ENCODE data around the gene FUT4. TPM values are rescaled to one million over a fixed set of nuclear protein-coding genes. Genes with fewer than 3 reads are reported as not detected.
"Not testable (repeated sequence)": the region's sequence is repeated elsewhere in the genome, so short reads cannot be mapped to it uniquely, and the experiment has no call there.

FUT4 gene
- polyA plus RNA-seq, 1 donor, result 5.6 TPM

DNA sequence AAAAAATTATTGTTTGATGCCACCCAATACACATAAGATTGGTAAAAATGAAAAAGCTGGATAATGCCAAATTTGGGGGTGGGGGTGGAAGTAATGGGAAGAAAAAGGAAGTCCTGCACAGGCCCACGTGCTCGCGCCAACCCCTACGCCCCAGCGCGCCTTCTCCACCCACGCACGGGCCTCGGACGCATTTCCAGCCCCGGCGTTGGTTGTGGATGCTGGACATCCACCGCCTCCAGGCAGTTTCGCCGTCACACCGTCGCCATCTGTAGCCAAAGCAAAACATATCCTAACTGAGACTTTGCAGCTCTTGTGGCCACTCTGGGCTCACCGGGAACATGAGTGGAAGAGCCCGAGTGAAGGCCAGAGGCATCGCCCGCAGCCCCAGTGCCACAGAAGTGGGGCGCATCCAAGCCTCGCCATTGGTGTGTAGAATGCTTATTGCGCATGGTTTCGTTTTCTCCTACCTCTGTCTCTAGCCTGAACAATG lies 23.5 kb downstream of the FUT4 start, which contains the start of gene PIWIL4:
Gene PIWIL4 (plus strand): TSS at position 188 of the 490 bp plus-strand sequence. CDS start 151 bp downstream, at position 339.
- DNase-seq (ENCODE audit: low read depth), result no peak

DNA sequence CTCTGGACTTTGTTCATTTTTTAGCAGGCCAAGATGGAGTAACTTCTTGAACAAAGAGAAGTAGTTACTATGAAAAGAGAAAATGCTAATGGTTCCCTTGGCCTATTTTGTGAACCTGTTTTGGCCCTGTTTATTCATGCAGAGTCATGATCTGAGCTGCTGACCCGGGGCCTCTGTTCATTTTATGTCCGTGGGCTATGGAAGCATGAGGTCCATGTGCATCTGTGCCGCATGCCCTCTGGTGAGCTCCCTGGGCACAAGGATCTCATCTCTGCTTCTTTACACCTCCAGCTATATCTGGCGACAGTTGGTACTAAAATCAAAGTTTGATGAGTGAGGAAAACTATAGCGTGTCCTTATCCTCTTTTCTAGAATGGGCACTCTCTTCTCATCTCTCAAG lies 24.5 kb downstream of the FUT4 start:
- DNase-seq (ENCODE audit: low read depth), result no peak

DNA sequence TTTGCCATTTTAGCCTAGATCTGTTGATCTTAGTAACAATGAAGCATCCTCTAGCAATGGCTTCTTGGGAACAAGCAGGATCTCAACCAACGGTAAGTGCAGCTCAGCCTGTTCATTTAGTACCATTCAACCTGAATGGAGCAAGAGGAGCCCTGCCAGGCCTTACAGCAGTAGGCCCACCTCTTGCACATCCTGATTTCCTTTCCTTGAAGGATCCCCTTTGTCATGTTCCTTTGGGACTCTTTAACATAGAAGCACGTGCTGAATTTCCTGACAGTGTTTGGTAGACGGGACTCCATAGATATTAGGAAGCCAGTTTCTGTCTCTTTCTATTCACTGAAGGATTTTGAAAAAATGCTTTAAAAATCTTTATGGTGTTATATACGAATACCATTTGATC lies 25.0 kb downstream of the FUT4 start:
- no peak for DNase-seq (ENCODE audit: low read depth)

DNA sequence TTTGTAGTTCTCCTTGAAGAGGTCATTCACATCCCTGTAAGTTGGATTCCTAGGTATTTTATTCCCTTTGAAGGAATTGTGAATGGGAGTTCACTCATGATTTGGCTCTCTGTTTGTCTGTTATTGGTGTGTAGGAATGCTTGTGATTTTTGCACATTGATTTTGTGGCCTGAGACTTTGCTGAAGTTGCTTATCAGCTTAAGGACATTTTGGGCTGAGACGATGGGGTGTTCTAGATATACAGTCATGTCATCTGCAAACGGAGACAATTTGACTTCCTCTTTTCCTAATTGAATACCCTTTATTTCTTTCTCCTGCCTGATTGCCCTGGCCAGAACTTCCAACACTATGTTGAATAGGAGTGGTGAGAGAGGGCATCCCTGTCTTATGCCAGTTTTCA lies 29.3 kb downstream of the FUT4 start:
- DNase-seq (ENCODE audit: low read depth), result not testable (repeated sequence)

DNA sequence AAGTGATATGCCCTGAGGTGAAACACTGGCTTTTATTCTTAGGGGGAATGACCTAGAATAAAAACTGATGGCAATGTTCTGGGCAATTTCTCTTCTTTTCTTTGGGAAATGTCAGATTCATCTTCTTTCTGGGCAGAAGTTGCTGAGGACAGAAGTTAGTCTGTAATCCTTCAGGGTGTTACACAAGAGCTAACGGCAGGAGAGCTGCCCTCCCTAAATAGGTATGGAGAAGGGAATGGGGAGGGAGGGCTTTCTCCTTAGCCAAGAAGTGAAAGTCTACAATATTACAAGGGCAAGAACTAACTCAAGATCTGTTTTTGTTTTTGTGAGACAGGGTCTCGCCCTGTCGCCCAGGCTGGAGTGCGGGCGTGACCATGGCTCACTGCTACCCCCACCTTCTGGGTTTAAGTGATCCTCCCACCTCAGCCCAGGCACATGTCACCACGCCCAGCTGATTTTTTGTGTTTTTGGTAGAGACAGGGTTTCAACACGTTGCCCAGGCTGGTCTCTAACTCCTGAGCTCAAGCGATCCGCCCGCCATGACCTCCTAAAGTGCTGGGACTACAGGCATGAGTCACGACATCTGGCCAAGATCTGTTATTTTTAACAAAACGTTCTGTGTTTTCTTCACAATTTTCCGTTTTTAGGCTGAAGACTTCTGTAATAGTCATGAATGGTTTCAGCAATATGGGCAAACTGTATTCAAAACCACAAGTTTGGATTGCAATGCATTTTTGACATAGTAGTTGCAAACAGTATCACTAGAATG lies 30.7 kb downstream of the FUT4 start:
- DNase-seq (ENCODE audit: low read depth), result no peak

DNA sequence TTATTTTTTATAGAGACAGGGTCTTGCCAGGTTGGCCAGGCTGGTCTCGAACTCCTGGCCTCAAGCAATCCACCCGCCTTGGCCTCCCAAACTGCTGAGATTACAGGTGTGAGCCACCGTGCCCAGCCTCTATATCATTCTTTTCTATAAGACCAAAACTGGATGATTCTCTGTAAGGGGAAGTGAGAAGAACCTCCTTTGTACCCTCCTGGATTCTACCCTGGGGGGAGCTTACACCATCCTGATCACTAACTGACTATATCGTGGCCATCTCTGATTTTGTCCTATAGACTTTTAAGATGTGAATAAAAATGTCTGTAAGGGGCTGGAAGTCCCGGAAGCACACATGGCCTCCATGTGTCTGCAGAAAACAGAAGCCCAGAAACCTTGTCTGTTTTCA lies 32.6 kb downstream of the FUT4 start:
- DNase-seq (ENCODE audit: low read depth), result no peak

DNA sequence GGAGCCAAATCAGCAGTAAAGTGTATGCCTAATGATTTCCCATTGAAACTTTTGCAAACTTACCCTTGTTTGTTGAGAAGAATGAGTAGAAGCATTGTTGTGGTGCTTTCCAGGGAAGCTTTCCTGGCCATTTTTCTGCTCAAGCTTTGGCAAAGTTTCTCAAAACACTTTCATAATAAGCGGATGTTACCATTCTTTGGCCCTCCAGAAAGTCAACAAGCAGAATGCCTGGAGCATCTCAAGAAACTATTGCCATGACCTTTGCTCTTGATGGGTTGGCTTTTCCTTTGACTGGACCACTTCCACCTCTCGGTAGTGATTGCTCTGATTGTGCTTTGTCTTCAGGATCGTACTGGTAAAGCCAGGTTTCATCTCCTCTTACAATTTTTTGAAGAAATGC lies 34.1 kb downstream of the FUT4 start:
- no peak for DNase-seq (ENCODE audit: low read depth)

DNA sequence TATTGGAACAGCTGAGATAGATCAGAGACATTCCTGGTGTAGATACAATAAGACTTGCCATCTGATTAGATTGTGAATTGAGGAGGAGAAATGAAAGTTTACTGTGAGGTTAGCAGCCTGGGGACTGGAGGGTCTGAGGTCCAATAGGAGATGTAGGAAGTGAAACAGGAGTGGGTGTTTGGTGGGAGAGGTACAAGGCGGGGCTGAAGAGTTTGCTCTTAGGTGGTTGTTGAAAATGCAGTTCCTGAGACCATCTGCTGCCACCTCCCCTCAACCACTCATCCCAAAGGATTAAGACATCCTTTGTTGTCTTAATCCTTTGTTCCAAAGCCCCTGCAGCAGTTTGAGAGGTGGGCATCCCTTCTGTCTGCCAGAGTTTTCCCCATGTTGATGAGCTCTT lies 38.2 kb downstream of the FUT4 start:
- no peak for DNase-seq (ENCODE audit: low read depth)

DNA sequence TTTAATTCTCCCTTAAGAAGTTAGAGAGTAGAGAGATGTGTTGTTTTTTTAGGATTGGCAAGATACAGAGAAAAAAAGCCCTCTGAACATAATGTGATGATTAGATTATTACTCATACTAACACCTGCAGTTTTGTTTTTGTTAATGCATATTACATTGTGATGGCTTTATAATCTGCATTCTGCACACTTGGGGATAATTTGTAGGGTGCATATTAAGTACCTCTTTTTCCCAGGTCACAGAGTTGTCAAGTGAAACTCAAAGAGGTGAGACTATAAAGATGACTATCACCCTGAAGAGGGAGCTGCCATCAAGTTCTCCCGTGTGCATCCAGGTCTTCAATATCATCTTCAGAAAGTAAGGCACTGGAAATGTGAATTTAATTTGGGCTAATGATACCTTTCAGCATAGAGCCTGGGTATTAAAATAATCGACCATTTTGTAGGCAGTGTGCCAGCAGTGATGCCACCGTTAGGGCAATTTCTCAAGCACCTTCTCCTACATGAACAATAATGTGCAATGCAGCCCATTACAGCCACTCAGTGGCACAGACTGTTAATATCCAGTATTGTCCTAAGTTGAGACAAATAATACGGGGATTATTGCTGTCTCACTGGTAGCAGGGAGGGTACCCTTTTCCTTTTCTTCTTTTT lies 39.6 kb downstream of the FUT4 start:
- DNase-seq (ENCODE audit: low read depth), result no peak

DNA sequence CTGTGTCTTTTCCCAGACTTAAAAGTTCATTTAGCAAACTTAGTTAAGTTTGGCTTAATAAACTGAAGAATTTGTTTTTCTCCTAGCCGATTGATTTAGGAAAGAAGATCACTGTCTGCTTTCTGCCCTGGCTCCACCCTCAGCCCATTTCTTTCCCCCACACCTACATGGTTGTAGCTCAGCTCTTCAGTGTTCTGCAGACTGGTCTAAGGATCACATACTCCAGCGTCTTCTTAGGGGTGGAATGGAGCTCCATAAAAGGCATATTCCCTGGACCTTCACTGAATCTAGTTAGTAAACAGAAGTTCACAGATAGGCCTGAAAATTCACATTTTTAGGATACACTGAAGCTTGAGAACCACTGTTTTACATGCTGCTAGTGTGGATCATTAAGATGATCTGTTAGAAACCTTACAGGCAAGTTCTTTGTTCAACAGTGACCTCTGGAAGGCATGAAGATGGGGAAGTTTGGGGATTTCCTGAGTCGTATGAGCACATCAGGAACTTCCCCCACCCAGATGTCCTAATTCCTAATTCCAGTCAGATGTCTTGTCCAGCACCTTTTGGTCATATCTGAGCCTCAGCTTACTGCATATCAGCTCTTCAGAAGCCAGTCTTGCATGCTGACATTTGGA lies 40.3 kb downstream of the FUT4 start:
- DNase-seq (ENCODE audit: low read depth), result no peak

DNA sequence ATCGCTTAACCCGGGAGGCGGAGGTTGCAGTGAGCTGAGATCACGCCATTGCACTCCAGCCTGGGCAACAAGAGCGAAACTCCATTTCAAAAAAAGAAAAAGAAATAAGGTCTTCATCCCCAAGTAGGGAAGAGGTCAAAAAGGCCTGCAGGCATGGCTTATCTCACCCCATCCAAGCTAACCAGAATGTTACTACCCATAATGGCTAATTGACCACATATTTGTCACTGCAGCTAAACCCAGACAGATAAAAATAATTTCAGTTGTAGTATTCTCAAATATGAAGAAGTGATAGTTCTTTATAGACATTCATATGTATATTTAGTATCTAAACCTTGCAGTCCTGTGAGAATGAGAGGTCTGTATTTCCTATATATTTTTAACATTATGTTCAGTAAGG lies 41.3 kb downstream of the FUT4 start:
- DNase-seq (ENCODE audit: low read depth), result no peak

DNA sequence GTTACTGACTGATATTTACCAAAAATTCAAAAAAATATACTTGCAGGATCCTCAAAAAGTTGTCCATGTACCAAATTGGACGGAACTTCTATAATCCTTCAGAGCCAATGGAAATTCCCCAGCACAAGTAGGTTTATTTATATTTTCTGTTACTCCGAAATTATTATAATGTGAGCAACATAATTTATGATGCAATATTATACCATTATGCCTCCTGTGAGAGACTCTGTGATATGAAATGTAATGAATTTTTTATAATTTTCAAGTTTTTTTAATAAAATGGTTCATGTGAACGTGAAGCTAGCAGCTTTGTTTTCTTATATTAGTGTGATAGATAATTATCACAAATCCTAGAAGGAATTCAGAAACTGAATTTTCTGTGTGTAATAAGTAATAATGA lies 41.7 kb downstream of the FUT4 start:
- DNase-seq (ENCODE audit: low read depth), result no peak

DNA sequence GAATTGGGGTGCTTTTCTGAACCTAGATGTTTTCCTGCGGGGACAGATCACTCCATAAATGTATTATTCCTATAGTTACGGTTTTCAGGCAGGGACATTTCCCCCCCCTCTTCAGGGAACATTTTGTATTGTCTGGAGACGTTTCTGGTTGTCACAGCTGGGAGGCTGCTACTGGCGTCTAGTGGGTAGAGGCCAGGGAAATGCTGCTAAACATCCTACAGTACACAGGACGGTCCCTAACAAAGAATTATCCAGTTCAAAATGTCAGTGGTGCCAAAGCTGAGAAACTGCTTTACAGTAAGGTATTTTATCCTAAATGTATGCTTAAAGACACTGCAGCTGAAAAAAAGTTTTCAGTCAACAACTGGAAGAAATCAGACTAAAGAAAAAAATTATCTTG lies 42.8 kb downstream of the FUT4 start:
- no peak for DNase-seq (ENCODE audit: low read depth)

DNA sequence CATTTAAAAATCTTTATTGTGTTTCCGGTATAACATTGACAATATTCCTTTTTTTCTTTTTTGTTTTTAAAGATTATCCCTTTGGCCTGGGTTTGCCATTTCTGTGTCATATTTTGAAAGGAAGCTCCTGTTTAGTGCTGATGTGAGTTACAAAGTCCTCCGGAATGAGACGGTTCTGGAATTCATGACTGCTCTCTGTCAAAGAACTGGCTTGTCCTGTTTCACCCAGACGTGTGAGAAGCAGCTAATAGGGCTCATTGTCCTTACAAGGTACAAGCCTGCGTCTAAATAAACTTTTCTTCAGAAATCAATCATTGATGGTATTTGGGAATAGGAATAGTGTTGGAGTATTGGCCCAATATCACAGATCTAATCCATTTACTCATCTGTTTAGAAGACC lies 43.3 kb downstream of the FUT4 start:
- DNase-seq (ENCODE audit: low read depth), result no peak

DNA sequence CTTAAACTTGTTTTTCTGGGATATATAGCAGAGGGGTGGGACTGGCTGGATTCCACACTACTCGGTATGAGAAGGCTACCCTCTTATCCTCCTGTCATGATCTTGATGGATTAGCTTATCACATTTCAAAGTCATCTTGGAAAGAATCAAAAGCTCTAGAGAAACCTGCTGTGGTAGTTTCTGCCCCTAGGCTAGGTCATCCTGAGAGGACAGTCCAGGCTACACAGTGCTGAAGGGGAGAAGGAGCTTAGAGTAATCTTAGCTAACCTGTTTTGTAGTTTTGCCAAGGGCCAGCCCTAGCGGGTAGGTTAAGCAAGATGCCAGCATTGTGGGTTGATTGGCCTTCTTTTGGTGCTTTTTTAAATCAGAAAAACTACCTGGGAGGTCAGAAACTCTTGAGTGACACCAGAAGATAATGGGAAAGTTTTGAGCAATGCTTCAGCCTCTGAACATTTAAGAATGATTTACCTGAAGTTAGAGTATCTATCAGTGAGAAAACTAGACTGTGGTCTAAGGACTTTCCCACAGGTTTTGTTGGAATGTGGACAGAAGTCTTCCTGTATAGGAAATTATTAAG lies 44.7 kb downstream of the FUT4 start:
- DNase-seq (ENCODE audit: low read depth), result no peak

DNA sequence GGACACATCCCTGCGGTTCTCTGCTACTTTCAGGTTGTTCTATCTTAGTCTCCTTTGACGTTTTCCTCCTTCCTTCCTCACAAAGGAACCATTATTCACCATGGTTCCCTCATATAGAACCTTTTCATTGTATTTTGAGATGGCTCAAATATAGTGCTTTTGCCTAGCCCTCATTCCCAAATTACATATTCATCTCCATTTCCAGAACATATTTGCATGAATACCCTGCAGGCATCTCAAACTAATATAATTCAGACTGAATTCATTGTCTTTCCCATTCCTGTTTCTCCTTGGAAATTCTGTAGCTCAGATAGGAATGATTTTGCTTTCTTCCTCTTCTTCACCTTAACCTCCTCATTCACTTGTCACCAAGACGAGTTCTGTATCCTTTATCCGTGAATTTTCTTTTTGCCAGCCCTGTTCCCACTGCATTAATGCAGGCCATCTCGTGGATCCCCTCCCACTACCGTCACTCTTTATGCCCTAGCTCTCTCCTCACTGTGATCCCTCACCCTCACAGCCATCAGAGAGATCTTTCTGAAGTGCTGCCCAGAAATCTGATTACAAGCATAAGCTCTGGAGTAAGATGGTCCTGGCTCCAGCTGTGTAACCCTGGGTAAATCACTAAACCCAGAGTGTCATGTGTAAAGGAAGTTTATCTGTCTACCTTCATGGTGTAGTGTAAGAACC lies 46.8 kb downstream of the FUT4 start:
- DNase-seq (ENCODE audit: low read depth), result no peak

DNA sequence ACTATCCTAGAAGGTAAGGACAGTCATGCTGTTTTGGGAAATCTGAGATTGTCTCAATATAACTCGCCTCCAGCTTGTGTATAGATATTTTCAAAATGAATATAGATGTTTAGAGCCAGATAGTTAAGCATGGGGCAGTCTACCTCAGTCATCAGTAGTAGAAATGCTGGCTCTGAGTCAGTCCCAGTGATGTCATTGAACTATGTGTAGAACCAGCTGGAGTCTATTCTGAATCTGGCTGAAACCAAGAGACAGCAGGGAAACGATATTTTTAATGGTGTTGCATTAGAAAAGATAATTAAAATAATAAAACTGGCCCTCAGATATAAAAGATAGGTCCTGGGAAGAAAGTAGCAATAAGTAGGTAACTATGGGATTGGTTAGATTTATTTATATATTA lies 49.3 kb downstream of the FUT4 start:
- no peak for DNase-seq (ENCODE audit: low read depth)

DNA sequence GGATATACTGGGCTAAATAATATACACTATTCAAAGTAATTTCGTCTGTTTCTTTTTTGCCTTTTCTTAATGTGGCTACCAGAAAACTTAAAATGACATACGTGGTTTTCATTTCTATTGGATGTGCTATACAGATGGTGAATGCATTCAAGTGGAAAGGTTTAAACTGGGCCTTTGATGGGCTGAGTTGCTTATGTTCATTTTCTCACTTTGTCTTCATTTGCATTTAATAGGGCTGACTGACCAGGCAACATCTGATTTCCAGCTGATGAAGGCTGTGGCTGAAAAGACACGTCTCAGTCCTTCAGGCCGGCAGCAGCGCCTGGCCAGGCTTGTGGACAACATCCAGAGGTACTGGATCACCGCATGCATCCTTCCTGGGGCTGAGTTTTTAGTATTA lies 51.4 kb downstream of the FUT4 start:
- DNase-seq (ENCODE audit: low read depth), result no peak

DNA sequence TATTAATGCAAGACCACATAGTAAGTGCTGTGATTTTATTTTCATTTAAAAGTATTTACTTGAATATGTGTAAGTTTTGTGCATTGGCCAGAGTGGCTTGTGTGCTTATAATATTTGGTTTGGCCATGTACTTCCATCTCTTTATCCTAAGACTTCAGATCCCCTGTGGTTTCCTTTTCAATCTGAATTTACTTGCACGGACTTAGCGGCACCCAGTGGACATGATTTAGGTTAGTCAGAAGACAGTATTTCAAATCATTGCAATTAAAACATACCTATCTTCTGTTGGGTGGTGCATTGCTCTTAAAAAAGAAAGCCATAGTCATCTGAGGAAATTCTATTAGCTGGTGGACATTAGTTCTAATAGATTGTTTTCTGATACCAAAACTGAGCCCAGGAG lies 54.2 kb downstream of the FUT4 start:
- no peak for DNase-seq (ENCODE audit: low read depth)
